Hypothalamus (tissue), 51 donors: ENCODE measurements around the gene RPS6KA2.
"Not testable (repeated sequence)": the region's sequence is repeated elsewhere in the genome, so short reads cannot be mapped to it uniquely, and the experiment has no call there.

Source experiments
- DNase-seq, 51 donors: peaks; one replicate each; lab custom pipeline; 2025; lab: John Stamatoyannopoulos, UW

The RPS6KA2 gene

GRCh38 chr6:166412911-166413384 lies 214.1 kb downstream of the RPS6KA2 start:
- no peak for DNase-seq

- DNase-seq = no peak
These were observed 214.7 kb downstream of the RPS6KA2 start for GRCh38 chr6:166412156-166412910.

GRCh38 chr6:166411721-166412151 lies 215.3 kb downstream of the RPS6KA2 start:
- no peak for DNase-seq

GRCh38 chr6:166411271-166411670 lies 215.8 kb downstream of the RPS6KA2 start:
- no peak for DNase-seq

GRCh38 chr6:166410426-166410935 lies 216.6 kb downstream of the RPS6KA2 start:
- DNase-seq = no peak

GRCh38 chr6:166408936-166409755 lies 217.9 kb downstream of the RPS6KA2 start:
- DNase-seq = no peak

- no peak for DNase-seq
These were observed 220.9 kb downstream of the RPS6KA2 start for GRCh38 chr6:166406197-166406596.

GRCh38 chr6:166405386-166405785 lies 221.7 kb downstream of the RPS6KA2 start:
- no peak for DNase-seq

- no peak for DNase-seq
These were observed 224.3 kb downstream of the RPS6KA2 start for GRCh38 chr6:166402582-166403277.

- peak in 41 of 51 donors; percentile 14 to 76 (median 49) for DNase-seq
These were observed 226.3 kb downstream of the RPS6KA2 start for GRCh38 chr6:166400649-166401250.

GRCh38 chr6:166400181-166400580 lies 226.9 kb downstream of the RPS6KA2 start:
- DNase-seq = no peak

GRCh38 chr6:166398348-166398747 lies 228.7 kb downstream of the RPS6KA2 start:
- DNase-seq = no peak

- DNase-seq = no peak
These were observed 229.2 kb downstream of the RPS6KA2 start for GRCh38 chr6:166397849-166398248.

GRCh38 chr6:166395778-166396177 lies 231.3 kb downstream of the RPS6KA2 start:
- no peak for DNase-seq

- no peak for DNase-seq
These were observed 231.7 kb downstream of the RPS6KA2 start for GRCh38 chr6:166395351-166395750.

GRCh38 chr6:166394036-166394892 lies 232.8 kb downstream of the RPS6KA2 start:
- no peak for DNase-seq

- no peak for DNase-seq
These were observed 233.6 kb downstream of the RPS6KA2 start for GRCh38 chr6:166393535-166393823.

GRCh38 chr6:166392755-166393534 lies 234.1 kb downstream of the RPS6KA2 start:
- not testable (repeated sequence) for DNase-seq

- no peak for DNase-seq
These were observed 237.9 kb downstream of the RPS6KA2 start for GRCh38 chr6:166389119-166389518.
